ENCODE data around the gene MED27. TPM values are rescaled to one million over a fixed set of nuclear protein-coding genes. Genes with fewer than 3 reads are reported as not detected.

Gene MED27
- total RNA-seq, 1 experiment from 2014 or later = 24.4 TPM

GRCh38 chr9:131851414-131851813 is 228.3 kb downstream of the MED27 start:
- no peaks in the 10 kb centered on the region for H3K36me3 ChIP-seq (ENCODE audit: control insufficient read depth, insufficient read depth, low read length)
- no peak overlapping the region for H3K27ac ChIP-seq (ENCODE audit: low read length)
- H3K9me3 ChIP-seq (ENCODE audit: control insufficient read depth, insufficient read depth, low read depth, low read length) = no peaks in the 10 kb centered on the region
- ATAC-seq (no peak), DNase-seq (ENCODE audit: low read depth, low spot score) (no peak)
- H3K4me3 ChIP-seq (ENCODE audit: low read depth in 2 of 2, low read length in 2 of 2) = no peak overlapping the region
- in situ Hi-C loops (cut with HindIII; ENCODE audit: low pct_unique_long_range_greater_than_20kb, low sequenced_read_pairs) (no loop called here), intact Hi-C loops (cut with micrococcal nuclease; ENCODE audit: unreplicated experiment) (no loop called here)
- no TSS peak for BruUV-seq (replicated peaks)
- no peaks in the 10 kb centered on the region for H3K27me3 ChIP-seq (ENCODE audit: control insufficient read depth, insufficient read depth, low read length)
- no peaks in the 10 kb centered on the region for H3K4me1 ChIP-seq (ENCODE audit: control insufficient read depth, insufficient read depth, low read length)
- ChIA-PET POLR2A (no interaction called here), CTCF (no interaction called here)
- TF ChIP-seq REST (IDR thresholded peaks at IDR 0.05; ENCODE audit: insufficient read depth in 1 of 2, low read depth in 2 of 2, low read length in 1 of 2) (no peak), POLR2AphosphoS5 (IDR thresholded peaks at IDR 0.05; ENCODE audit: low read depth, low read length) (no peak), SIN3A (IDR thresholded peaks at IDR 0.05; ENCODE audit: borderline replicate concordance, insufficient read depth, low read depth, low read length) (no peak), CTCF (IDR thresholded peaks at IDR 0.05) (no peak)

- ATAC-seq = no peak
- in situ Hi-C loops (cut with HindIII; ENCODE audit: low pct_unique_long_range_greater_than_20kb, low sequenced_read_pairs) (no loop called here), intact Hi-C loops (cut with micrococcal nuclease; ENCODE audit: unreplicated experiment) (no loop called here)
Observed at GRCh38 chr9:131849391-131849790, 230.3 kb downstream of the MED27 start.

More at GRCh38 chr9:131849391-131849790, 230.3 kb downstream of the MED27 start:
- BruUV-seq (replicated peaks) = no TSS peak
- no peak overlapping the region for H3K4me3 ChIP-seq (ENCODE audit: low read depth in 2 of 2, low read length in 2 of 2)
- POLR2A ChIA-PET = no interaction called here
- H3K4me1 ChIP-seq (ENCODE audit: control insufficient read depth, insufficient read depth, low read length) = no peaks in the 10 kb centered on the region
- H3K27ac ChIP-seq (ENCODE audit: low read length) = no peak overlapping the region
- no peaks in the 10 kb centered on the region for H3K9me3 ChIP-seq (ENCODE audit: control insufficient read depth, insufficient read depth, low read depth, low read length)
- no peak for TF ChIP-seq CTCF (IDR thresholded peaks at IDR 0.05)
- no peak for TF ChIP-seq POLR2AphosphoS5 (IDR thresholded peaks at IDR 0.05; ENCODE audit: low read depth, low read length)
- TF ChIP-seq TCF7L2 (IDR thresholded peaks at IDR 0.05; ENCODE audit: low read depth, low read length) = no peak
- no peak for TF ChIP-seq REST (IDR thresholded peaks at IDR 0.05; ENCODE audit: insufficient read depth in 1 of 2, low read depth in 2 of 2, low read length in 1 of 2)
- no peak for TF ChIP-seq SIN3A (IDR thresholded peaks at IDR 0.05; ENCODE audit: borderline replicate concordance, insufficient read depth, low read depth, low read length)
- H3K27me3 ChIP-seq (ENCODE audit: control insufficient read depth, insufficient read depth, low read length) = no peaks in the 10 kb centered on the region
- no peaks in the 10 kb centered on the region for H3K36me3 ChIP-seq (ENCODE audit: control insufficient read depth, insufficient read depth, low read length)
- no peak for DNase-seq (ENCODE audit: low read depth, low spot score)
- CTCF ChIA-PET = no interaction called here

All from Panc1 (cell line).